Activated CD4-positive, CD25-positive, alpha-beta regulatory T cell treated with anti-CD3 and anti-CD28 coated beads, Interleukin-2, amount 50 U/mL, for 16 hours (primary cell): ENCODE measurements around the gene SBF2.
A peak's percentile ranks its signal among the peaks of the same experiment; 100 is the strongest.

Source experiments
- DNase-seq: peaks from one replicate; pipeline ENCODE4 v3.0.0-alpha.2; 2020; ENCODE audit warnings: low read depth, low spot score

The SBF2 gene

GRCh38 chr11:9774591-9775397, 519.2 kb downstream of the SBF2 start:
- no peak for DNase-seq

GRCh38 chr11:9774109-9774508, 519.9 kb downstream of the SBF2 start:
- DNase-seq: no peak

GRCh38 chr11:9773524-9773923, 520.5 kb downstream of the SBF2 start:
- no peak for DNase-seq

- DNase-seq: no peak
Observed at GRCh38 chr11:9772218-9772617, 521.8 kb downstream of the SBF2 start.

GRCh38 chr11:9771071-9771511, 522.9 kb downstream of the SBF2 start:
- no peak for DNase-seq

- DNase-seq: no peak
Observed at GRCh38 chr11:9769621-9770020, 524.4 kb downstream of the SBF2 start.

- no peak for DNase-seq
Observed at GRCh38 chr11:9765320-9766101, 528.5 kb downstream of the SBF2 start.

GRCh38 chr11:9763301-9763700, 530.7 kb downstream of the SBF2 start:
- no peak for DNase-seq

- no peak for DNase-seq
Observed at GRCh38 chr11:9762531-9762930, 531.5 kb downstream of the SBF2 start.

GRCh38 chr11:9761441-9761945, 532.5 kb downstream of the SBF2 start:
- no peak for DNase-seq

- no peak for DNase-seq
Observed at GRCh38 chr11:9760193-9760575, 533.8 kb downstream of the SBF2 start.

GRCh38 chr11:9759519-9760192, 534.4 kb downstream of the SBF2 start:
- DNase-seq: peak; percentile 81

- no peak for DNase-seq
Observed at GRCh38 chr11:9758637-9759518, 535.1 kb downstream of the SBF2 start.

GRCh38 chr11:9757809-9758636, 536.0 kb downstream of the SBF2 start:
- DNase-seq: peak; percentile 77

- DNase-seq: no peak
Observed at GRCh38 chr11:9756878-9757277, 537.1 kb downstream of the SBF2 start.

GRCh38 chr11:9756461-9756860, 537.6 kb downstream of the SBF2 start:
- DNase-seq: no peak

- no peak for DNase-seq
Observed at GRCh38 chr11:9755561-9756185, 538.3 kb downstream of the SBF2 start.

- no peak for DNase-seq
Observed at GRCh38 chr11:9754010-9754471, 540.0 kb downstream of the SBF2 start.

GRCh38 chr11:9753021-9753420, 541.0 kb downstream of the SBF2 start:
- no peak for DNase-seq

GRCh38 chr11:9752091-9752490, 541.9 kb downstream of the SBF2 start:
- DNase-seq: no peak
